ENCODE data around the gene CHMP6.

GRCh38 chr17:80997424-80998117 lies 5.9 kb downstream of the CHMP6 start:
- TF ChIP-seq ZNF232 (CRISPR knock-in tag; IDR thresholded peaks at IDR 0.05) = no peak
- no peak for TF ChIP-seq CTCF (IDR thresholded peaks at IDR 0.05)
- no peak for TF ChIP-seq E2F5 (CRISPR knock-in tag; IDR thresholded peaks at IDR 0.05)
- TF ChIP-seq FOXJ3 (CRISPR knock-in tag; IDR thresholded peaks at IDR 0.05; ENCODE audit: borderline replicate concordance) = no peak
- TF ChIP-seq USF2 (CRISPR knock-in tag; IDR thresholded peaks at IDR 0.05) = no peak
- no peak for TF ChIP-seq ZNF671 (CRISPR knock-in tag; IDR thresholded peaks at IDR 0.05)

Measured in WTC11 (cell line).